Measurements from ENCODE around the gene TSEN34.

GRCh38 chr19:54156490-54156889, 34.6 kb upstream of the TSEN34 start:
- TF ChIP-seq CTCF (IDR thresholded peaks at IDR 0.05; ENCODE audit: low read depth, low read length) (no peak), EZH2phosphoT487 (IDR thresholded peaks at IDR 0.05; ENCODE audit: low read depth) (no peak)

Measured in OCI-LY3 (cell line).